Measurements from ENCODE around the gene DOCK6.
A peak's percentile ranks its signal among the peaks of the same experiment; 100 is the strongest.
"Not testable (repeated sequence)": the region's sequence is repeated elsewhere in the genome, so short reads cannot be mapped to it uniquely, and the experiment has no call there.

DOCK6 gene

DNA sequence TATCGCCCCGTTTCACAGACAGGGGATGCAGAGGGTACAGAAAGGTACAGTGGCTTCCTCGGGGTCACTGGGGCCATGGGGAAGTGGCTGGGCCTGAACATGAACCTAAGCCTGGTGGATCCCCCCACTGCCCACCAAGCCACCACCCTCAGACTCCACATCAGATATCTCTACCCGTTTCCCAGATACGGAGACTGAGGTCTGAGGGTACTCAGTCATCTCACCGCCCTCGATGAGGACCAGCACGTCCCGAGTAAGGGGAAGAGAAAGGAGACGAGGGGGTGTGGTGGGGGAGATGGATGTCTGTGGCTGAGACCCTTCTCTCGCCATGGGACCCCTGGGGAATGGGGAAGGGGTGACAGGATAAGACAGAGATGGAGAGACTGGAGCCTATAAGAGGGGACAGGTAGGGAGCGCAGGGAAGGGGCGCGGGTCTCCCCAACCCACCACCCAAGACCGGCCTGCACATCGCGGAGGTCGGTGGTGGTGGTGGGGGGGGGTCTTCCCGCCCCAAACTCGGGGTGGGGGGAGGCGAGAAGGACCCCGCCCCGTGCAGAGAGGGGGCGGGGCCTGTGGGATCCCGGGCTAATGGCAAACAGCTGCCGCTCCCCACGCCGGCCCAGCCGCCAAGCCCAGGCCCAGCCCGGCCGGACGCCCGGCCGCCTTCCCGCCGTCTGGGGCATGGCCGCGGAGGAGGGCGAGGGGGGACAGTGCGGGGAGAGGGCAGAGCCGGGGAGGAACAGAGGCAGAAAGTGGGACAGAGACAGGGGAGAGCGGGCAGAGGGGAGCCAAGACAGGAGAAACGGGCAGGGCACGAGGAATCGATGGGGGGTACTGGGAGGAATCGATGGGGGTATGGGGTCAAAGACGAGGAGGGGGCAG, 65.7 kb downstream of the DOCK6 start:
- H3K4me1 Mint-ChIP-seq (ENCODE audit: low read depth): peaks cover 4% of the 10 kb centered on the region
- no peaks in the 10 kb centered on the region for H3K9me3 Mint-ChIP-seq
- no peak for DNase-seq (ENCODE audit: low spot score)
- H3K27ac Mint-ChIP-seq: no peak overlapping the region
- H3K27me3 Mint-ChIP-seq (ENCODE audit: low read depth): peaks cover 13% of the 10 kb centered on the region
- H3K4me3 Mint-ChIP-seq: peak overlapping the region; percentile 78
- no peaks in the 10 kb centered on the region for H3K36me3 Mint-ChIP-seq (ENCODE audit: low read depth)

DNA sequence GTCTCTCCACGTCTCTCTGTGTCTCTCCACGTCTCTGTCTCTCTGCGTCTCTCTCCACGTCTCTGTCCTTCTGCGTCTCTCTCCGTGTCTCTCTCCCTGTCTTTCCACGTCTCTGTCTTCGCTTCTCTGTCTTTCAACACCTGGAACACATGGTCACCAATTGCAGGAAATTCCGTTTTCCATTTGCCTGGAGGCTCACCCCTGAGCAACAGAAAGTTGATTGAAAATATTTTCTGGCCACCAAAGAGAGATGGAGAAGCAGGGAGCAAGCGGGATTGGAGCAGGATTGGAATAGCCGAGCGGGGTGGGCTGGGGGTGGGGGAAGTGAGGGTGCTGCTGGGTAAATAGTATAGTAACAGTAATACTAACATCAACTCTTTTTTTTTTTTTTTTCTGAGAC, 66.6 kb downstream of the DOCK6 start:
- peaks cover 13% of the 10 kb centered on the region for H3K27me3 Mint-ChIP-seq (ENCODE audit: low read depth)
- H3K4me3 Mint-ChIP-seq: no peak overlapping the region
- no peak overlapping the region for H3K27ac Mint-ChIP-seq
- H3K9me3 Mint-ChIP-seq: no peaks in the 10 kb centered on the region
- no peak for DNase-seq (ENCODE audit: low spot score)
- peaks cover 4% of the 10 kb centered on the region for H3K4me1 Mint-ChIP-seq (ENCODE audit: low read depth)
- H3K36me3 Mint-ChIP-seq (ENCODE audit: low read depth): no peaks in the 10 kb centered on the region

DNA sequence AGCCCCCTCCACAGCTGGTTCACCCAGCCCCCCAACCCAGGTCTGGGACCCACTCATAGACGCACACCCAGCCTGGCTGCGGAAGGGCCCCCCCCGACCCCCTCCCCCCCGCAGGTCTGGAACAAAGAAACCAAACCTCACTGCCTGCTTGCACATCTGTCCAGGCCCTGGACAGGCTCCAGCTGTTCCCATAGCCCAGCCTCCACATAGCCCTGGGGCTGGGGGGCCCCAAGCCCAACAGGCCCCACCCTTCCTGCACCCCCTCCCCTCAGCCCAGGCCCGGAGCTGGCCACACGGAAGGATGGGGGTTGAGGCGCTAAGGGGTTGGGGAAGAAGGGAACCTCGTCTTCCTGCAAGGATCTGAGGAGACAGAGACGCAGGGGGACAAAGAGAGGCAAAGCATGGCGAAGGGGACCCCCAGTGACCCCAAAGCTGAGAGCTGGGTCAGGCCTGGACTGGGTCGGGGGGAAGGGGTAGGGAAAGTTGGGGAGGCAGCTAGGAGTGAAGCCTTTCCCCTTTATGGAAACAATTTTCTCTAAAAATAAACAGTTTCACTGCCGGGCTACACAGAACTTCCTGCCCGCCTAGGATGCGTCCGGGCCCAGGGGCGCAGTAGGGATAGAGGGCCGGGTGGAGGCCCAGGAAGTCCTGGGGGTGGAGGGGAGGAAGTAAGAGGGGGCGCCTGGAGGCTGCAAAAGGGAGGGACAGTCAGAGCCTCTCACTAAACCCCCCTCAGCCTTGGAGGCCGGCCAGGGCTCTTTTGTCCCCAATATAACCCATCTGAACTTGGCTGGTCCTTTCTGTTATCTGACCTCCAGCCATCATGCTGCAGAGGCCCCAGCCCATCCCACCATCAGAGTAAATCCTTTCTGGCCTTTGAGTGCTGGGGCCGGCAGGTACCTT, 67.4 kb downstream of the DOCK6 start:
- no peak overlapping the region for H3K27ac Mint-ChIP-seq
- no peak for DNase-seq (ENCODE audit: low spot score)
- H3K9me3 Mint-ChIP-seq: no peaks in the 10 kb centered on the region
- no peaks in the 10 kb centered on the region for H3K36me3 Mint-ChIP-seq (ENCODE audit: low read depth)
- H3K4me3 Mint-ChIP-seq: no peak overlapping the region
- H3K4me1 Mint-ChIP-seq (ENCODE audit: low read depth): peaks cover 4% of the 10 kb centered on the region
- peaks cover 13% of the 10 kb centered on the region for H3K27me3 Mint-ChIP-seq (ENCODE audit: low read depth)

DNA sequence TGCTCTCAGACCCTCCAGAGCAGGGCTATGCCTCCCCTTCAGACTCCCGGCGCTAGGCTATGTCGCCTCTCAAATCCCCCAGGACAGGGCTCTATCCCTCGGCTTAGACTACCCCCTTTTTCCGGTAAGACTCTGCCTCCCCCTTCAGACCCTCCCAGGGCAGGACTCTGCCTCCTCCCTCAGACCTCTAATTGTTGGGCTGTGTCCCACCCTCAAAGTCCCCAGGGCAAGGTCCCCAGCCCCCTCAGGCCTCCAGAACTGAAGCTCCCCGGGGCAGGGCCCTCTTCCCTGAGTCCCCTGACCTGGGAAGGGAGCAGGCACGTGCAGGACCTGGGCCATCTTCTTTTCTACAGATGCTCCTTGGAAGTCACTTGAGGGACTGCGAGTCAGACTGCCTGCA, 68.2 kb downstream of the DOCK6 start:
- H3K36me3 Mint-ChIP-seq (ENCODE audit: low read depth): no peaks in the 10 kb centered on the region
- H3K27ac Mint-ChIP-seq: no peak overlapping the region
- DNase-seq (ENCODE audit: low spot score): no peak
- no peaks in the 10 kb centered on the region for H3K9me3 Mint-ChIP-seq
- peaks cover 9% of the 10 kb centered on the region for H3K27me3 Mint-ChIP-seq (ENCODE audit: low read depth)
- H3K4me1 Mint-ChIP-seq (ENCODE audit: low read depth): peaks cover 4% of the 10 kb centered on the region
- no peak overlapping the region for H3K4me3 Mint-ChIP-seq

DNA sequence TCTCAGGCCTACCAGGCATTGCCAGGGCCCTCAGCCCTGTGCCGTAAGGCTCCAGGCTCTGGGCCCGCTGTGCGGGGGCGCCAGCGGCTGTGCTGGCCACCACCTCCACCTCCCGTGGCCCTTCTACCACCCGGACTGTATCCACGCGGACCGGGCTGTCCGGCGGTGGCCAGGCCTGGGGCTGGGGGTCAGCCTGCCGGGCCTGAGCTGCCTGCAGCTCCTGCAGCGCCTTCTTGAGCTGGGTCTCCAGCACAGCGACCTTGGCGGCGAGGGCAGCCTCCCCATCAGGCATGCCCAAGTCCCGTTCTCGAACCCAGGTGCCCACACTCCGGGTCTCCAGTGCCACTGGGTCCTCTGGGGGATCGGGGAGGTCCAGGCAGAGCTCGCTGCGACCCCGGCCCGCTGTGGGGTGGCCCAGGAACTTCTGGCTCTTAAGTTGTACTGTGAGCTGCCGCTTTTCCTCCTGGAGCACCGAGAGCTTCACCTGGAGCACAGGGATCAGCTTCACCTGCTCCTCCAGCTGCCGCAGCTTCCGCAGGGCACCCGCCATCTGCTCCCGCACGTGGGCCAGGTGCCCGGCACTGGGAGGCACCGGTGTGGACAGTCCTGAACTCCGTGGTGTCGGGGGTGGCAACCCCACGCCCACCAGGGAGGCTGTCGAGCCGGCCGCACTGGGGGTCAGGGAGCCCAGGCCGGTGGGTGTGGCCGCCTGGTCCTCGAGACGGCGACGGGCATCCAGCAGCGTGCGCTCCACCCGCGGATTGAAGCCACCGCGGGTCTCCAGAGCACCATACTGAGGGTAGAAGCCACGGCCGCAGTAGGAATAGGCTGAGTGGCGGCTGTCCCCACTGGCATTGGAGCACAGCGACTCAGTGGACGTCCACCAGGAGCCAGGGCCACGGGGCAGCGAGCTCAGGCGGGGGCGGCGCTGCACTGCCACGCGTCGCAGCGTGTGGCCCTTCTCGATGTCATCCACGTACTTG, 69.1 kb downstream of the DOCK6 start:
- H3K27ac Mint-ChIP-seq: no peak overlapping the region
- peaks cover 9% of the 10 kb centered on the region for H3K27me3 Mint-ChIP-seq (ENCODE audit: low read depth)
- H3K4me3 Mint-ChIP-seq: no peak overlapping the region

DNA sequence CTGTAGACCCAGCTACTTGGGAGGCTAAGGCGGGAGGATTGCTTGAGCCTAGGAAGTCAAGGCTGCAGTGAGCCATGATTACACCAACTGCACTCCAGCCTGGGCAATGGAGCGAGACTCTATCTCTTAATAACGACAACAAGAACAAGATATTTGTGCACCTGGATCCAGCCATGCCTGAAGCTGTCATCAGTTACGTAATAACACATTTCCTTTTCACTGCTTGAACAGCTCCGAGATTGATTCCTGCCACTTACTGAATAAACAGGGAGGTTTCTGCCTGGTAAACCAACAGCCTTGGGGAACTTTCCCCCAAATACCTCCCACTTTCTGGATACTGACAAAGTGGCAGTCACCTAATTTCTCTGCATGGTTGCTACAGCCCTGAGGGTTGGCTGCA, 70.4 kb downstream of the DOCK6 start:
- Mint-ChIP-seq H3K27ac (no peak overlapping the region), H3K36me3 (ENCODE audit: low read depth) (no peaks in the 10 kb centered on the region), H3K4me3 (no peak overlapping the region), H3K4me1 (ENCODE audit: low read depth) (peaks cover 4% of the 10 kb centered on the region), H3K27me3 (ENCODE audit: low read depth) (peaks cover 9% of the 10 kb centered on the region), H3K9me3 (no peaks in the 10 kb centered on the region)
- DNase-seq (ENCODE audit: low spot score): no peak

More for the DNA sequence above, 69.1 kb downstream of the DOCK6 start:
- no peak for DNase-seq (ENCODE audit: low spot score)
- Mint-ChIP-seq H3K9me3 (no peaks in the 10 kb centered on the region), H3K4me1 (ENCODE audit: low read depth) (peaks cover 4% of the 10 kb centered on the region), H3K36me3 (ENCODE audit: low read depth) (no peaks in the 10 kb centered on the region)

DNA sequence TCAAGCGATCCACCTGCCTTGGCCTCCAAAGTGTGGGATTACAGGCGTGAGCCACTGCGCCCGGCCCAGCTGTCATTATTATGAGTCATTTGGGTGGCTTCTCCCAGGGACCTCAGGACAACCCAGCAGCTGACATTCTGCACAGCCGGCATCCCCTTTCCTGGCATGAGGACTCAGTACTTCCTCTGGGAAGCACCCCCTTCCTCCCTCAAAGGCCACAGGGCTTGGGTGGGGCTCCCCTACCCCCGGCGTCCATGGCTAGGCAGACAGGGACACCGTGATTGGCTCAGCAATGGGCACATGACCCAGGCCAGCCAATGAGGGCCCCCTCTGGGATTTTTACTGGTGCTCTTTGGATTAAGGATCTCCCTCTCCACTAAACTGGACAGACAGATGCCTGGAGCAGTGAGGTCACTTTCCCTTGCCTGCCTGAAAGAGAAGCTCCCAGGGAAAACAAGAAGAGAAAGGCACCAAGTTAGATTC, 71.0 kb downstream of the DOCK6 start:
- no peak overlapping the region for H3K4me3 Mint-ChIP-seq
- H3K36me3 Mint-ChIP-seq (ENCODE audit: low read depth): no peaks in the 10 kb centered on the region
- H3K27me3 Mint-ChIP-seq (ENCODE audit: low read depth): peaks cover 6% of the 10 kb centered on the region
- no peaks in the 10 kb centered on the region for H3K9me3 Mint-ChIP-seq
- H3K27ac Mint-ChIP-seq: no peak overlapping the region
- H3K4me1 Mint-ChIP-seq (ENCODE audit: low read depth): peaks cover 3% of the 10 kb centered on the region
- no peak for DNase-seq (ENCODE audit: low spot score)

DNA sequence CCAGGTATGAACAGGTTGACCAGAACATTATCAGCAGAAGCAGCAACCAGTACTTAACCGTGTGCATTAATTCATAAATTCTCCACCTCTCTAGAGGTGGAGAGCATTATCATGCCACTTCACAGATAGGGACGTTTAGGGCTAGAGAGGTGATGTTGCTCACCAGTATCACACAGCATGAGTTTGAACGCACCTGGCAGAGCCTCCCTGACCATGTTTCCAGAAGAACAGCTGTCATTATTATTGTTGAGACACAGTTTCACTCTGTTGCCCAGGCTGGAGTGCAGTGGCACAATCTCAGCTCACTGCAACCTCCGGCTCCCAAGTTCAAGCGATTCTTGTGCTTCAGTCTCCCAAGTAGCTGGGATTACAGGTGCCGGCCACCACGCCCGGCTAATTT, 71.8 kb downstream of the DOCK6 start:
- Mint-ChIP-seq H3K27ac (no peak overlapping the region), H3K4me1 (ENCODE audit: low read depth) (peaks cover under 1% of the 10 kb centered on the region), H3K27me3 (ENCODE audit: low read depth) (peaks cover 1% of the 10 kb centered on the region), H3K4me3 (no peak overlapping the region), H3K9me3 (no peaks in the 10 kb centered on the region), H3K36me3 (ENCODE audit: low read depth) (no peaks in the 10 kb centered on the region)
- DNase-seq (ENCODE audit: low spot score): no peak

DNA sequence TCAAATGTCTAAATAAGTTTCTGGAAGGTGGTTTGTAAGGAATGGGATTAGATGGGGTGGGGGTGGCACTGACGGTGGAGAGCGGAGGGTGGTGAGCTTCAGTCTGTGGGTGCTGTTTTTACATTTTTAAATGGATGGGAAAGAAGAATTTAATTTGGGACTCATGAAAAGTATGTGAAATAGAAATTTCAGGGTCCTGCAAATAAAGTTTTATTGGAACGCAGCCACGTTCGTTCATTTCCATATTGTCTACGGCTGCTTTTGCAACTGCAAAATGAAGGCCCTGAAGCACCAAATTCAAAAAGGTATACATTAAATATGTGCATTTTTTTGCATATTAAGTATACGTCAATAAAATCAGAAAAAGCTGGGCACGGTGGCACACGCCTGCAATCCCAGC, 74.9 kb downstream of the DOCK6 start:
- H3K9me3 Mint-ChIP-seq: no peaks in the 10 kb centered on the region
- H3K27me3 Mint-ChIP-seq (ENCODE audit: low read depth): peaks cover 2% of the 10 kb centered on the region
- no peaks in the 10 kb centered on the region for H3K4me1 Mint-ChIP-seq (ENCODE audit: low read depth)
- no peaks in the 10 kb centered on the region for H3K36me3 Mint-ChIP-seq (ENCODE audit: low read depth)
- no peak for DNase-seq (ENCODE audit: low spot score)
- H3K27ac Mint-ChIP-seq: no peak overlapping the region
- no peak overlapping the region for H3K4me3 Mint-ChIP-seq

DNA sequence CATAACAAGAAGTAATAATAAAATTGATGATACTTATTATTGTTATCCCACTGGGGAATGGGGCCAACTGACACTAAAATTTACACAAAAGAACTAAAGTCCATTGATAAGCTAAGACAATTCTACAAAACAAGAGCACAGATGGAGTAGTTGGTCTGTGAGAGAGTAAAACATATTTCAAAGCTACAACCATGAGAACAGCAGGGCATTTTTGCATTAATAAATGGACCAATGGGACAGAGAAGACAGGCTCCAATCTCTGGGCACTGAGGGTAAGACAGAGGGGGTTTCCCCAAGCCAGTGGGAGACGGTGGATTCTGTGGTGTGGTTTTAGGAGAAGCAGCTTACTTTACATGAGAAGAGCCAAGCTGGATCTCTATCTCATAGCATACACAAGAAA, 79.3 kb downstream of the DOCK6 start:
- no peak overlapping the region for H3K4me3 Mint-ChIP-seq
- H3K27me3 Mint-ChIP-seq (ENCODE audit: low read depth): peaks cover 2% of the 10 kb centered on the region

DNA sequence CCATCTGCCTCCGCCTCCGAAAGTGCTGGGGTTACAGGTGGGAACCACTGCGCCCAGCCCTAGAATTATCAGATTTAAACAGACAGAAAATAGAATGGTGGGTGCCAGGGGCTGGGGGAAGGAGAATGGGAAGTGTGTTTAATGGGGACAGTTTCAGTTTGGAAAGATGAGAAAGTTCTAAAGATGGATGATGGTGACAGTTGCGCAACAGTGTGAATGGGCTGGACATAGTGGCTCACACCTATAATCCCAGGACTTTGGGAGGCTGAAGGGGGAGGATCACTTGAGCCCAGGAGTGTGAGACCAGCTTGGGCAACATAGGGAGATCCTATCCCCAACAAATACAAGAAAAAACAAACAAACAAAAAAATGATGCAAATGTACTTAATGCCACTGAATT, 80.8 kb downstream of the DOCK6 start:
- no peaks in the 10 kb centered on the region for H3K4me1 Mint-ChIP-seq (ENCODE audit: low read depth)
- no peak overlapping the region for H3K4me3 Mint-ChIP-seq
- no peak overlapping the region for H3K27ac Mint-ChIP-seq
- no peaks in the 10 kb centered on the region for H3K9me3 Mint-ChIP-seq
- no peaks in the 10 kb centered on the region for H3K36me3 Mint-ChIP-seq (ENCODE audit: low read depth)
- DNase-seq (ENCODE audit: low spot score): no peak
- peaks cover 2% of the 10 kb centered on the region for H3K27me3 Mint-ChIP-seq (ENCODE audit: low read depth)

More for the DNA sequence above, 79.3 kb downstream of the DOCK6 start:
- Mint-ChIP-seq H3K9me3 (no peaks in the 10 kb centered on the region), H3K36me3 (ENCODE audit: low read depth) (no peaks in the 10 kb centered on the region), H3K4me1 (ENCODE audit: low read depth) (no peaks in the 10 kb centered on the region), H3K27ac (no peak overlapping the region)
- no peak for DNase-seq (ENCODE audit: low spot score)

DNA sequence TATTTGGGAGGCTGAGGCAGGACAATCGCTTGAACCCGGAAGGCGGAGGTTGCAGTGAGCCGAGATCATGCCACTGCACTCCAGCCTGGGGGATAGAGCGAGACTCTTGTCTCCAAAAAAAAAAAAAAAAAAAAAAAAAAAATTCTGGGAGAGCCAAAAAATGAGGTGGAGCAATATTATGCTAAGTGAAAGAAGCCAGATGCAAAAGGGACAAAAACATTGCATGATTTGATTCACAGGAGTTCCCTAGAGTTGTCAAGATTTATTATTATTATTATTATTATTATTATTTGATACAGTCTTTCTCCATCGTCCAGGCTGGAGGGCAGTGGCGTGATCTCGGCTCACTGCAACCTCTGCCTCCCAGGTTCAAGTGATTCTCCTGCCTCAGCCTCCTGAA, 81.3 kb downstream of the DOCK6 start:
- not testable (repeated sequence) for H3K9me3 Mint-ChIP-seq; H3K27ac Mint-ChIP-seq; H3K27me3 Mint-ChIP-seq (ENCODE audit: low read depth); H3K36me3 Mint-ChIP-seq (ENCODE audit: low read depth); DNase-seq (ENCODE audit: low spot score); H3K4me1 Mint-ChIP-seq (ENCODE audit: low read depth); H3K4me3 Mint-ChIP-seq

DNA sequence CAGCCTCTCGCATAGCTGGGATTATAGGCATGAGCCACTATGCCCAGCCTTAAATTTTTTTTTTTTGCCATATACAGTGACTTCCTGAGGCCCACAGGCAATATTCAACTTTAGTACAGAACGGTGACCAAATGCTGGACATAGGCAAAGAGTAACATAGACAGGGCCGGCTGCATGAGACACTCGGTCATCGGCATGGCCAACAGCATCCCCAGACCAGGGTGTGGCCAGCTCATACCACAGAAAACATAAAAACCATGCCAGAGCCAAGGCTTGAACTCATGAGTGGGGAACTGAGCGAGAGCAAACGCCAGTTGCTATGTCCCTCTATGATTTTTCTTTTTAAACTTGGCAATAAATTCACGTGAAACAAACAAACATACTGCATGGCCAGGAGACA, 82.0 kb downstream of the DOCK6 start:
- no peaks in the 10 kb centered on the region for H3K36me3 Mint-ChIP-seq (ENCODE audit: low read depth)
- no peak overlapping the region for H3K27ac Mint-ChIP-seq
- no peaks in the 10 kb centered on the region for H3K4me1 Mint-ChIP-seq (ENCODE audit: low read depth)
- no peaks in the 10 kb centered on the region for H3K9me3 Mint-ChIP-seq
- H3K4me3 Mint-ChIP-seq: no peak overlapping the region
- DNase-seq (ENCODE audit: low spot score): no peak
- peaks cover 2% of the 10 kb centered on the region for H3K27me3 Mint-ChIP-seq (ENCODE audit: low read depth)
